ENCODE measurements around the gene ITGB7. TPM values are rescaled to one million over a fixed set of nuclear protein-coding genes. Genes with fewer than 3 reads are reported as not detected.
A peak's percentile ranks its signal among the peaks of the same experiment; 100 is the strongest.

The ITGB7 gene
- total RNA-seq, 1 donor from 2014 or later: 266 TPM

GRCh38 chr12:53159195-53159839, 47.7 kb downstream of the ITGB7 start:
- intact Hi-C loops (cut with micrococcal nuclease): loop anchor here (1.0 to 10.0 kb wide), 12 partner anchors 21 to 265 kb away; partner anchors contain the start of genes AAAS, AMHR2, CSAD and ESPL1
- H3K27me3 Mint-ChIP-seq (ENCODE audit: insufficient read depth): no peaks in the 10 kb centered on the region
- H3K4me3 Mint-ChIP-seq: no peak overlapping the region
- H3K9me3 Mint-ChIP-seq: no peaks in the 10 kb centered on the region
- peak; percentile 83 for DNase-seq (ENCODE audit: low spot score)
- H3K36me3 Mint-ChIP-seq (ENCODE audit: low read depth): no peaks in the 10 kb centered on the region
- peak overlapping the region; percentile 50 for H3K27ac Mint-ChIP-seq
- peaks cover 10% of the 10 kb centered on the region for H3K4me1 Mint-ChIP-seq (ENCODE audit: low read depth)

GRCh38 chr12:53152390-53152789, 54.7 kb downstream of the ITGB7 start:
- H3K4me3 Mint-ChIP-seq: no peak overlapping the region
- no peak overlapping the region for H3K27ac Mint-ChIP-seq
- intact Hi-C loops (cut with micrococcal nuclease): loop anchor here (10.0 kb wide), 1 partner anchor 272 kb away; the partner anchor contains the start of gene AMHR2
- H3K9me3 Mint-ChIP-seq: no peaks in the 10 kb centered on the region
- no peak for DNase-seq (ENCODE audit: low spot score)
- no peaks in the 10 kb centered on the region for H3K27me3 Mint-ChIP-seq (ENCODE audit: insufficient read depth)
- no peaks in the 10 kb centered on the region for H3K4me1 Mint-ChIP-seq (ENCODE audit: low read depth)
- no peaks in the 10 kb centered on the region for H3K36me3 Mint-ChIP-seq (ENCODE audit: low read depth)

GRCh38 chr12:53151039-53151438, 56.0 kb downstream of the ITGB7 start:
- no peaks in the 10 kb centered on the region for H3K9me3 Mint-ChIP-seq
- H3K4me3 Mint-ChIP-seq: no peak overlapping the region
- DNase-seq (ENCODE audit: low spot score): no peak
- no peak overlapping the region for H3K27ac Mint-ChIP-seq
- no peaks in the 10 kb centered on the region for H3K4me1 Mint-ChIP-seq (ENCODE audit: low read depth)
- intact Hi-C loops (cut with micrococcal nuclease): loop anchor here (10.0 kb wide), 1 partner anchor 274 kb away; the partner anchor contains the start of gene AMHR2
- H3K27me3 Mint-ChIP-seq (ENCODE audit: insufficient read depth): no peaks in the 10 kb centered on the region
- H3K36me3 Mint-ChIP-seq (ENCODE audit: low read depth): no peaks in the 10 kb centered on the region

GRCh38 chr12:53147653-53148052, 59.4 kb downstream of the ITGB7 start:
- H3K4me1 Mint-ChIP-seq (ENCODE audit: low read depth): no peaks in the 10 kb centered on the region
- H3K27me3 Mint-ChIP-seq (ENCODE audit: insufficient read depth): peaks cover 4% of the 10 kb centered on the region
- no peak for DNase-seq (ENCODE audit: low spot score)
- H3K27ac Mint-ChIP-seq: no peak overlapping the region
- H3K36me3 Mint-ChIP-seq (ENCODE audit: low read depth): no peaks in the 10 kb centered on the region
- intact Hi-C loops (cut with micrococcal nuclease): no loop called here
- H3K4me3 Mint-ChIP-seq: no peak overlapping the region
- no peaks in the 10 kb centered on the region for H3K9me3 Mint-ChIP-seq

GRCh38 chr12:53147181-53147580, 59.9 kb downstream of the ITGB7 start:
- Mint-ChIP-seq H3K4me1 (ENCODE audit: low read depth) (no peaks in the 10 kb centered on the region), H3K9me3 (no peaks in the 10 kb centered on the region), H3K27ac (no peak overlapping the region), H3K36me3 (ENCODE audit: low read depth) (no peaks in the 10 kb centered on the region), H3K27me3 (ENCODE audit: insufficient read depth) (peaks cover 5% of the 10 kb centered on the region), H3K4me3 (no peak overlapping the region)
- no peak for DNase-seq (ENCODE audit: low spot score)
- intact Hi-C loops (cut with micrococcal nuclease): no loop called here

GRCh38 chr12:53145383-53146260, 61.4 kb downstream of the ITGB7 start:
- Mint-ChIP-seq H3K27me3 (ENCODE audit: insufficient read depth) (peaks cover 6% of the 10 kb centered on the region), H3K4me1 (ENCODE audit: low read depth) (no peaks in the 10 kb centered on the region), H3K4me3 (no peak overlapping the region), H3K36me3 (ENCODE audit: low read depth) (no peaks in the 10 kb centered on the region), H3K9me3 (no peaks in the 10 kb centered on the region), H3K27ac (no peak overlapping the region)
- DNase-seq (ENCODE audit: low spot score): no peak
- intact Hi-C loops (cut with micrococcal nuclease): no loop called here

- Mint-ChIP-seq H3K36me3 (ENCODE audit: low read depth) (no peaks in the 10 kb centered on the region), H3K4me3 (no peak overlapping the region), H3K9me3 (peaks cover 5% of the 10 kb centered on the region), H3K27me3 (ENCODE audit: insufficient read depth) (peaks cover 11% of the 10 kb centered on the region), H3K27ac (no peak overlapping the region), H3K4me1 (ENCODE audit: low read depth) (no peaks in the 10 kb centered on the region)
- intact Hi-C loops (cut with micrococcal nuclease): no loop called here
- DNase-seq (ENCODE audit: low spot score): no peak
Observed at GRCh38 chr12:53143355-53143754, 63.7 kb downstream of the ITGB7 start.

Other genes starting within 250 kb of the ITGB7 start
- gene EIF4B, start 200.8 kb downstream of the ITGB7 start, total RNA-seq: 463 and 473 TPM in 2 replicates
- gene TNS2, start 157.2 kb downstream of the ITGB7 start, total RNA-seq: 2.7 and 3.1 TPM in 2 replicates
- 41.2 and 42.6 TPM in 2 replicates for gene SPRYD3, start 127.9 kb downstream of the ITGB7 start, total RNA-seq
- 0.81 TPM in 1 of 2 replicates, not detected in the other for gene IGFBP6, start 109.6 kb downstream of the ITGB7 start, total RNA-seq
- not detected in 2 replicates for gene SOAT2, start 103.8 kb downstream of the ITGB7 start, total RNA-seq
- 48.1 and 52.8 TPM in 2 replicates for gene ZNF740, start 26.5 kb downstream of the ITGB7 start, total RNA-seq
- 21.7 and 22.6 TPM in 2 replicates for gene CSAD, start 26.3 kb downstream of the ITGB7 start, total RNA-seq
- 58.6 and 61.6 TPM in 2 replicates for gene RARG, start 25.0 kb upstream of the ITGB7 start, total RNA-seq
- gene ESPL1, start 61.0 kb upstream of the ITGB7 start, total RNA-seq: 61.2 and 68.4 TPM in 2 replicates
- gene PFDN5, start 88.3 kb upstream of the ITGB7 start, total RNA-seq: 344 and 350 TPM in 2 replicates
- 107 and 111 TPM in 2 replicates for gene MYG1, start 92.4 kb upstream of the ITGB7 start, total RNA-seq
- gene AAAS, start 114.4 kb upstream of the ITGB7 start, total RNA-seq: 81.4 and 85.7 TPM in 2 replicates
- not detected in 2 replicates for gene SP7, start 129.1 kb upstream of the ITGB7 start, total RNA-seq
- 65.6 and 66.0 TPM in 2 replicates for gene SP1, start 172.9 kb upstream of the ITGB7 start, total RNA-seq
- gene AMHR2, start 216.6 kb upstream of the ITGB7 start, total RNA-seq: not detected in 2 replicates
- gene PRR13, start 234.5 kb upstream of the ITGB7 start, total RNA-seq: 206 and 219 TPM in 2 replicates
- 865 and 896 TPM in 2 replicates for gene PCBP2, start 244.9 kb upstream of the ITGB7 start, total RNA-seq